CD4-positive, alpha-beta memory T cell (primary cell): ENCODE data around the gene FCHSD1. TPM values are rescaled to one million over a fixed set of nuclear protein-coding genes. Genes with fewer than 3 reads are reported as not detected.

Experiments used
- CTCF ChIA-PET: fragments of 350-600 bp; sonication (Branson Sonifier 250); formaldehyde crosslinking; loops from one replicate; lab custom pipeline; 2021; ENCODE audit warnings: inconsistent platforms; ENCODE audit not compliant: partially characterized antibody; lab: Charles Lee
- POLR2A ChIA-PET: fragments of 350-600 bp; sonication (Branson Sonifier 250); formaldehyde crosslinking; loops from one replicate; lab custom pipeline; 2021; ENCODE audit not compliant: partially characterized antibody; lab: Charles Lee
- DNase-seq, 5 donors: peaks; one replicate each; pipeline versions ENCODE4 v3.0.0 to v3.0.0-alpha.2; 2020 to 2022; ENCODE audit warnings: mixed read lengths in 1 of 5
- H3K27ac ChIP-seq: one replicate; pipeline ENCODE4 v1.7.0; 2013; ENCODE audit warnings: low read depth, low read length
- H3K27me3 ChIP-seq: 2 replicates; pipeline ENCODE4 v1.7.0; 2013; ENCODE audit warnings: mild to moderate bottlenecking, low read length, moderate library complexity; ENCODE audit not compliant: insufficient read depth
- H3K36me3 ChIP-seq: 2 replicates; pipeline ENCODE4 v1.7.0; 2013; ENCODE audit warnings: mild to moderate bottlenecking, low read length, moderate library complexity; ENCODE audit not compliant: insufficient read depth
- H3K4me1 ChIP-seq: 2 replicates; pipeline ENCODE4 v1.7.0; 2013; ENCODE audit warnings: mild to moderate bottlenecking, low read length, moderate library complexity; ENCODE audit not compliant: insufficient read depth
- H3K4me3 ChIP-seq, 2 donors: one replicate each; pipeline ENCODE4 v1.7.0; 2013; ENCODE audit warnings: low read length in 2 of 2, mild to moderate bottlenecking in 1 of 2
- H3K9me3 ChIP-seq, 2 donors: one replicate each; pipeline ENCODE4 v1.7.0; 2013; ENCODE audit warnings: low read length in 2 of 2, control low read depth in 1 of 2; ENCODE audit not compliant: control insufficient read depth in 1 of 2
- H3K27ac Mint-ChIP-seq, 7 donors: one replicate each; pipeline ENCODE4 v1.8.0; 2020 to 2021; ENCODE audit warnings: mixed read lengths in 7 of 7, mild to moderate bottlenecking in 6 of 7, inconsistent platforms in 3 of 7, moderate library complexity in 3 of 7
- H3K27me3 Mint-ChIP-seq, 2 donors: one replicate each; pipeline ENCODE4 v1.8.0; 2020 to 2021; ENCODE audit warnings: mixed read lengths in 2 of 2
- H3K36me3 Mint-ChIP-seq, 2 donors: one replicate each; pipeline ENCODE4 v1.8.0; 2020 to 2021; ENCODE audit warnings: mixed read lengths in 2 of 2, inconsistent platforms in 1 of 2, mild to moderate bottlenecking in 1 of 2
- H3K4me1 Mint-ChIP-seq, 4 donors: one replicate each; pipeline ENCODE4 v1.8.0; 2020 to 2021; ENCODE audit warnings: mixed read lengths in 4 of 4, mild to moderate bottlenecking in 1 of 4
- H3K4me3 Mint-ChIP-seq, 8 donors: one replicate each; pipeline ENCODE4 v1.8.0; 2020 to 2021; ENCODE audit warnings: mixed read lengths in 8 of 8, mild to moderate bottlenecking in 7 of 8, moderate library complexity in 6 of 8, inconsistent platforms in 3 of 8
- H3K9me3 Mint-ChIP-seq, 8 donors: one replicate each; pipeline ENCODE4 v1.8.0; 2020 to 2021; ENCODE audit warnings: mixed read lengths in 8 of 8, mild to moderate bottlenecking in 5 of 8, inconsistent platforms in 3 of 8, moderate library complexity in 1 of 8
- intact Hi-C: fragments of 100-400 bp; cut with micrococcal nuclease; formaldehyde crosslinking; loops from one replicate; pipeline ENCODE4 v1.15.1; 2023
- polyA plus RNA-seq, 2 donors: library from polyadenylated mRNA; unstranded; fragments of 300-500 nt; fragmentation: Illumina TruSeq; gene quantifications; one replicate each; pipeline ENCODE4 v1.2.3, GENCODE V29; 2021
- total RNA-seq, 2 experiments: library from RNA; stranded (reverse); gene quantifications; one replicate each; pipeline ENCODE4 v1.2.3, GENCODE V29; 2021

Gene FCHSD1
- total and polyA plus RNA-seq, 4 experiments from 2014 or later, result 7.1 to 110 (median 58.0) TPM

- H3K27ac Mint-ChIP-seq, result peak overlapping the region in 3 of 7 donors; percentile 52 to 75 (median 59)
- H3K4me1 Mint-ChIP-seq, result peaks cover 2 to 5% (median 4%) of the 10 kb centered on the region in 4 donors
- no peaks in the 10 kb centered on the region for H3K4me1 ChIP-seq
- intact Hi-C loops, result loop anchor here (1.0 to 10.0 kb wide), 6 partner anchors 148 to 479 kb away; partner anchors contain the start of gene RNF14
- no peaks in the 10 kb centered on the region for H3K27me3 ChIP-seq
- ChIA-PET POLR2A (interaction anchor here (1.0 to 1.4 kb wide), 2 partner anchors 75 to 213 kb away, joined by 4 read pairs; no protein-coding TSS in a partner anchor), CTCF (interaction anchor here (0.7 to 7.8 kb wide), 20 partner anchors 10 to 1163 kb away, joined by 3 to 69 read pairs (median 4); partner anchors contain the start of genes FCHSD1, HDAC3, PCDH1 and RELL2)
- no peak overlapping the region for H3K27ac ChIP-seq
- DNase-seq, result no peak
- no peak overlapping the region for H3K4me3 ChIP-seq
- H3K9me3 Mint-ChIP-seq, result peaks cover 0 to 2% (median 0%) of the 10 kb centered on the region in 8 donors
- no peaks in the 10 kb centered on the region for H3K27me3 Mint-ChIP-seq
- no peak overlapping the region for H3K4me3 Mint-ChIP-seq
- H3K36me3 Mint-ChIP-seq, result no peaks in the 10 kb centered on the region
- no peaks in the 10 kb centered on the region for H3K9me3 ChIP-seq
- no peaks in the 10 kb centered on the region for H3K36me3 ChIP-seq
These were observed 15.1 kb upstream of the FCHSD1 start for GRCh38 chr5:141665995-141666940.

- H3K36me3 Mint-ChIP-seq, result no peaks in the 10 kb centered on the region
- POLR2A ChIA-PET, result interaction anchor here (0.6 to 1.6 kb wide), 7 partner anchors 8 to 295 kb away, joined by 3 to 7 read pairs (median 3); no protein-coding TSS in a partner anchor
These were observed 13.7 kb upstream of the FCHSD1 start for GRCh38 chr5:141664733-141665461.

GRCh38 chr5:141663506-141663905, 12.3 kb upstream of the FCHSD1 start:
- no peaks in the 10 kb centered on the region for H3K27me3 Mint-ChIP-seq
- no peaks in the 10 kb centered on the region for H3K36me3 Mint-ChIP-seq
- no peak overlapping the region for H3K4me3 Mint-ChIP-seq
- no peaks in the 10 kb centered on the region for H3K9me3 ChIP-seq
- ChIA-PET POLR2A (interaction anchor here (1.0 kb wide), 1 partner anchor 27 kb away, joined by 3 read pairs; the partner anchor contains the start of genes HDAC3 and RELL2), CTCF (interaction anchor here (0.7 to 7.8 kb wide), 13 partner anchors 8 to 297 kb away, joined by 3 to 69 read pairs (median 6); partner anchors contain the start of genes FCHSD1 and PCDH1)
- H3K27me3 ChIP-seq, result no peaks in the 10 kb centered on the region
- intact Hi-C loops, result loop anchor here (10.0 kb wide), 1 partner anchor 481 kb away; no protein-coding TSS in a partner anchor
- no peak overlapping the region for H3K4me3 ChIP-seq
- H3K27ac Mint-ChIP-seq, result no peak overlapping the region
- H3K4me1 Mint-ChIP-seq, result peaks cover 2 to 5% (median 4%) of the 10 kb centered on the region in 4 donors
- H3K9me3 Mint-ChIP-seq, result no peaks in the 10 kb centered on the region
- H3K27ac ChIP-seq, result no peak overlapping the region
- H3K4me1 ChIP-seq, result no peaks in the 10 kb centered on the region
- no peak for DNase-seq
- no peaks in the 10 kb centered on the region for H3K36me3 ChIP-seq

More at GRCh38 chr5:141664733-141665461, 13.7 kb upstream of the FCHSD1 start:
- Histone ChIP-seq H3K27me3 (no peaks in the 10 kb centered on the region), H3K27ac (no peak overlapping the region), H3K36me3 (no peaks in the 10 kb centered on the region), H3K4me1 (no peaks in the 10 kb centered on the region), H3K9me3 (no peaks in the 10 kb centered on the region), H3K4me3 (no peak overlapping the region)
- Mint-ChIP-seq H3K27ac (no peak overlapping the region), H3K4me1 (peaks cover 2 to 5% (median 4%) of the 10 kb centered on the region in 4 donors), H3K27me3 (no peaks in the 10 kb centered on the region), H3K9me3 (no peaks in the 10 kb centered on the region), H3K4me3 (no peak overlapping the region)
- CTCF ChIA-PET, result interaction anchor here (0.6 to 7.8 kb wide), 32 partner anchors 11 to 479 kb away, joined by 3 to 69 read pairs (median 4); partner anchors contain the start of genes ARAP3, DIAPH1, FCHSD1 and HDAC3
- intact Hi-C loops, result loop anchor here (1.0 to 10.0 kb wide), 6 partner anchors 149 to 480 kb away; partner anchors contain the start of gene RNF14
- peak; percentile 58 to 69 (median 59) for DNase-seq

- no peak overlapping the region for H3K4me3 ChIP-seq
- ChIA-PET CTCF (interaction anchor here (1.2 to 1.6 kb wide), 3 partner anchors 11 to 299 kb away, joined by 4 to 6 read pairs (median 4); partner anchors contain the start of gene FCHSD1), POLR2A (interaction anchor here (0.6 kb wide), 1 partner anchor 32 kb away, joined by 4 read pairs; no protein-coding TSS in a partner anchor)
- no peaks in the 10 kb centered on the region for H3K36me3 ChIP-seq
- Mint-ChIP-seq H3K27ac (no peak overlapping the region), H3K27me3 (no peaks in the 10 kb centered on the region), H3K9me3 (no peaks in the 10 kb centered on the region), H3K36me3 (peaks cover 0 to 6% of the 10 kb centered on the region in 2 donors), H3K4me1 (peaks cover 2 to 5% (median 4%) of the 10 kb centered on the region in 4 donors), H3K4me3 (no peak overlapping the region)
- H3K4me1 ChIP-seq, result no peaks in the 10 kb centered on the region
- DNase-seq, result no peak
- no peaks in the 10 kb centered on the region for H3K27me3 ChIP-seq
- H3K9me3 ChIP-seq, result no peaks in the 10 kb centered on the region
- H3K27ac ChIP-seq, result no peak overlapping the region
- intact Hi-C loops, result loop anchor here (10.0 kb wide), 1 partner anchor 483 kb away; no protein-coding TSS in a partner anchor
These were observed 10.8 kb upstream of the FCHSD1 start for GRCh38 chr5:141662028-141662427.

- Histone ChIP-seq H3K27ac (no peak overlapping the region), H3K9me3 (no peaks in the 10 kb centered on the region), H3K4me1 (no peaks in the 10 kb centered on the region), H3K27me3 (no peaks in the 10 kb centered on the region), H3K4me3 (no peak overlapping the region), H3K36me3 (no peaks in the 10 kb centered on the region)
- ChIA-PET POLR2A (no interaction called here), CTCF (interaction anchor here (0.9 to 1.8 kb wide), 3 partner anchors 66 to 222 kb away, joined by 3 to 4 read pairs (median 3); no protein-coding TSS in a partner anchor)
- no peak for DNase-seq
- Mint-ChIP-seq H3K4me1 (peaks cover 0 to 2% (median 1%) of the 10 kb centered on the region in 4 donors), H3K4me3 (no peak overlapping the region), H3K27me3 (no peaks in the 10 kb centered on the region), H3K9me3 (no peaks in the 10 kb centered on the region), H3K36me3 (peaks cover 0 to 13% of the 10 kb centered on the region in 2 donors), H3K27ac (no peak overlapping the region)
- intact Hi-C loops, result no loop called here
These were observed 6.8 kb upstream of the FCHSD1 start for GRCh38 chr5:141657937-141658545.

GRCh38 chr5:141657404-141657803, 6.2 kb upstream of the FCHSD1 start:
- no peak for DNase-seq
- Histone ChIP-seq H3K27ac (no peak overlapping the region), H3K27me3 (no peaks in the 10 kb centered on the region), H3K9me3 (no peaks in the 10 kb centered on the region), H3K4me1 (peaks cover under 1% of the 10 kb centered on the region), H3K36me3 (no peaks in the 10 kb centered on the region), H3K4me3 (no peak overlapping the region)
- Mint-ChIP-seq H3K4me1 (peaks cover 1 to 9% (median 6%) of the 10 kb centered on the region in 4 donors), H3K9me3 (no peaks in the 10 kb centered on the region), H3K36me3 (peaks cover 0 to 13% of the 10 kb centered on the region in 2 donors), H3K4me3 (no peak overlapping the region), H3K27ac (no peak overlapping the region), H3K27me3 (no peaks in the 10 kb centered on the region)
- POLR2A ChIA-PET, result no interaction called here
- CTCF ChIA-PET, result interaction anchor here (1.8 kb wide), 1 partner anchor 65 kb away, joined by 4 read pairs; no protein-coding TSS in a partner anchor
- intact Hi-C loops, result no loop called here
